Measurements from ENCODE around the gene UGT2A2.
"Not testable (repeated sequence)": the region's sequence is repeated elsewhere in the genome, so short reads cannot be mapped to it uniquely, and the experiment has no call there.

The UGT2A2 gene

DNA sequence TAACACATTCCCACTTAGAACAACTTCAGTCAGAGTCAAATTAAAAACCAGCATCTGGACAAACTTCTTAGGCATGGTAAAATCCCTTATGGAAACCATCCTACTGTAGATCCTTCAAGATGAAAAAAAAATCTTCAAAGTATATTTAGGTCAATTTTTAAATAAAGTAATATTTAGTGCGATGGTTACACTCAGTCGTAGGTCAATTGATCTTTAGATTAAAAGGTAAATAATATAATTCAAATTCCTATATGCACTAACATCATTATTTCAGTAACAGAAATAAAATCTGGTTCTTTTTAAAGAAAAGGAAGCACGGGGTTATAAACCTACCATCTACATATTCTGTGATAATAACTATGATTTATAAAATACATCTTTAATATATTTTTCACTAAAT, at the start of gene UGT2A2:
Gene UGT2A2 (minus strand): TSS at position 101 of the 400 bp plus-strand sequence. CDS start 2 bp downstream, at position 99.
- DNase-seq = no peak

DNA sequence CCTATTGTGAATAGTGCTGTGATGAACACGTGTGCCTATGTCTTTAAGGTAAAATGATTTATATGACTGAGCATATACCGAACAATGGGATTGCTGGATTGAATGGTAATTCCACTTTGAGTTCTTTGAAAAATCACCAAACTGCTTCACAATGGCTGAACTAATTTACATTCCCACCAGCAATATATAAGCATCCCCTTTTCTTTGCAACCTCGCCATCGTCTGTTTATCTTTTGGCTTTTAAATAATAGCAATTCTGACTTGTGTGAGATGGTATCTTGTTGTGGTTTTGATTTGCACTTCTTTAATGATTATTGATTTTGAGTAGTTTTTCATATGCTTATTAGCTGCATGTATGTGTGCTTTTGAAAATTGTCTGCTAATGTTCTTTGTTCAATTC, 45.4 kb upstream of the UGT2A2 start:
- no peak for DNase-seq

DNA sequence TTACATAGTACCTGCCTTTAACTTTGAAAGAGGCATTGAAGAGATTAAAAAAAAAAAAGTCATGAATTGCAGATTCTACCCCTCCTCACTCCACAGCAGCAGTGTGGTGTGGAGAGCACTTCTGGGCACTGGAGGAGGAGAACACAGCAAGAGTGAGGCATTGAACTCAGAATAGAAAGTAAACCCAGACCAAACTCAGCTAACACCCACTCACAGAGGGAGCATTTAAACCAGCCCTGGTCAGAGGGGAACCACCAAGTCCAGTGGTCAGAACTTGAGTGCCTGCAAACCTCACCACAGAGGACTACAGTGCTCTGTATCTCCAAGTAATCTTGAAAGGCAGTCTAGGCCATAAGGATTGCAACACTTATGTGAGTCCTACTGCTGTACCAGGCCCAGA, 29.2 kb upstream of the UGT2A2 start:
- DNase-seq = no peak

DNA sequence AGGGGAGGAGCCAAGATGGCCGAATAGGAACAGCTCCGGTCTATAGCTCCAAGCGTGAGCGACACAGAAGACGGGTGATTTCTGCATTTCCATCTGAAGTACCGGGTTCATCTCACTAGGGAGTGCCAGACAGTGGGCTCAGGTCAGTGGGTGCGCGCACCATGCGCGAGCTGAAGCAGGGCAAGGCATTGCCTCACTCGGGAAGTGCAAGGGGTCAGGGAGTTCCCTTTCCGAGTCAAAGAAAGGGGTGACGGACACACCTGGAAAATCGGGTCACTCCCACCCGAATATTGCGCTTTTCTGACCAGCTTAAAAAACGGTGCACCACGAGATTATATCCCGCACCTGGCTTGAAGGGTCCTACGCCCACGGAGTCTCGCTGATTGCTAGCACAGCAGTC, 24.6 kb upstream of the UGT2A2 start:
- DNase-seq = not testable (repeated sequence)

DNA sequence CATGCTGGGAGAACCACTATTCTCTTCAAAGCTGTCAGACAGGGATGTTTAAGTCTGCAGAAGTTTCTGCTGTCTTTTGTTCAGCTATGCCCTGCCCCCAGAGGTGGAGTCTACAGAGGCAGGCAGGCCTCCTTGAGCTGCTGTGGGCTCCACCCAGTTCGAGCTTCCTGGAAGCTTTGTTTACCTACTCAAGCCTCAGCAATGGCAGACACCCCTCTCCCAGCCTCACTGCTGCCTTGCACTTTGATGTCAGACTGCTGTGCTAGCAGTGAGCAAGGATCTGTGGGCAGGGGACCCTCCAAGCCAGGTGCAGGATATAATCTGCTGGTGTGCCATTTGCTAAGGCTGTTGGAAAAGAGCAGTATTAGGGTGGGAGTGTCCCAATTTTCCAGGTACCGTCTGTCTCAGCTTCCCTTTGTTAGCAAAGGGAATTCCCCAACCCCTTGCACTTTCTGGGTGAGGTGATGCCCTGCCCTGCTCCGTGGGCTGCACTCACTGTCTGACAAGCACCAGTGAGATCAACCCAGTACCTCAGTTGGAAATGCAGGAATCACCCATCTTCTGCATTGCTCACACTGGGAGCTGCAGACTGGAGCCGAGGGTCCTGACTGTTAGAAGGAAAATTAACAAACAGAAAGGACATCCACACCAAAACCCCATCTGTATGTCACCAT, 21.8 kb upstream of the UGT2A2 start:
- DNase-seq = not testable (repeated sequence)

DNA sequence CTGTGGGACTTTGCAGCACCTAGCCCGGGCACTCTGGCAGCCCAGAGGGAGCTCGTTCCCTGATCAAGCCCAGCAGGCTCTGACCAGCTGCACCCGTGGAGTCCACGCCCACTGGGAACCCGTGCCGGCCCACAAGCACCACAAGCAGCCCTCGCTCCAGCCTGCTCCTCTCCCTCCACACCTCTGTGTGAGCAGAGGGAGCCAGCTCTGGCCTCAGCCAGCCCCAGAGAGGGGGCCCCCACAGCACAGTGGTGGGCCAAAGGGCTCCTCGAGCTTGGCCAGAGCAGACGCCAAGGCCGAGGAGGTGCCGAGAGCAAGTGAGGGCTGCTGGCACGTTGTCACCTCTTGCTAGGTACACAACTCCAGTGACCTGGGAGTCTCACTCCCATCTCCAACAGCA, 18.7 kb upstream of the UGT2A2 start:
- DNase-seq = no peak

DNA sequence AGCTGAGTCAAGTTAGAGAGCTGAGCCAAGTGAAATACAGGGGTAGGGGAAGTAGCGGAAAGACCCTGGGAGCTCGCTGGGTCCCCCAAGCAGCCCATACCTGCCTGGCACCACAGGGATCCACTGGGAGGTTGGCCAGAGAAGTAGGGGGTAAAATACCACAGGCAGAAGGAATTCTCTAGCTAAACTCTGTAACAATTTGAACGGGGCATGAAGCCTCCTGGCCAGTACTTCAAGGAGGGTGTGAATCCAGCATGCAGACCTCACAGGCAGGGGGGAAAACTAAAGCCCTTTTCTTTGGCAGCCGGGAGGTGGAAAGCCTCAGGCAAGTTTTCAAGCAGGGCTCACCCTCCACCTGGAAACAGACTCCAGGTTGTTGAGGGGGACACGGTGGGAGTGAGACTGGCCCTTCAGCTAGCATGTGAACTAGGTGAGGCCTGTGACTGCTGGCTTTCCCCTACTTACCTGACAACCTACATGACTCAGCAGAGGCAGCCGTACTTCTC, 17.3 kb upstream of the UGT2A2 start:
- DNase-seq = no peak

DNA sequence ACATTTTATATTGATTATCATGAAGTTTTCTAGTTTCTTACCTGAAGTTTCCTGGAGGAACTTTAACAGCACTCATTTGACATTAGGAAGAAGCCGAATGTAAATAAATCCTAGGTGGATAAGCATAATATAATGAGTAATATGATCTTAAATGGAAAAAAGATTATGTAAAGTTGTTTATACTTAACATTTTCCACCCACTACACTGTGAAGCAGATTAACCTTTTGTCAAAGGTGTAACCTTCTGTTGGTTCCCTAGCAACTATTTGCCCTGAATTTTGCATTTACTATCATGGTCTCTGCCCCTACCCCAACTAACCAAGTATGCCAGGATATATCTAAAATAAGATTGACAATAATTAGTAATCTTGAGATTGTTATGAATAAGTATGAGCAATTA, 13.7 kb upstream of the UGT2A2 start, which contains the start of gene UGT2A1:
Gene UGT2A1 (minus strand): TSS at position 101 of the 400 bp plus-strand sequence. CDS start 5,603 bp downstream, outside the sequence.
- no peak for DNase-seq

DNA sequence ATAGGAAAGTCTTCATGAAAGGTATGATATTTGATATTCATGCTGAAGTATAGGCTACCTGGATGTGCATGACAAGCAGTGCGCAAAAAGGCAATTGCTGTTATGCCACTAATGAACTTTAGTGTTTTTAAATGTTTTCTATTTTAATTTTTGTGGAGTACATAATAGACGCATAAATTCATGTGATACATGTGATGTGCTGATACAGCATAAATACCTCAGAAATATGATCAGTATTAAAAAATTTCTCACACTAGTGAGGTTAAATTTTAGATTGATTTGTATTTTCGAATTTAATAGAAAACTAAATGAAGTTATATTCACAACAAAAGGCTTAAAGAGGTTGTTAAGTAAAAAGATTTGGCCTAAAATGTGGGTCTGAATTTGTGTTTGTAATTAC, 11.4 kb upstream of the UGT2A2 start:
- DNase-seq = no peak

DNA sequence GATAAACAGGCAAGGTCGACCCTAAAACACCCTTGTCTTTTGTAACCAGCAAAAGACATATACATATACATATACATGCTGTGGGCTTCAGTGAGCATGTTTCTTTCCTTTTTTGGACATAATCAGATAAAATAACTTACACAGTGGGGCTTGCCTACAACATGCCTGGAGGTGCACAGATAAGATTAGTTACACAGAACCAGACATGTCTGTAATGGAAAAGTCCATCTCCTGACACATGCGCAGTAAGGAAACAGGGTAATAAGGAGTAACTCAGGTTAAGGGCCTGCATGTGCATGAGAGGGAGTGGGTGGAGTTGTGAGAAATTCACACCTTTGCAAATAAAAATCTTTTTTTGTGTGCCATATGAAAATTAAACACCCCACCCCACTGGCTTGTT, 10.2 kb upstream of the UGT2A2 start:
- DNase-seq = no peak

DNA sequence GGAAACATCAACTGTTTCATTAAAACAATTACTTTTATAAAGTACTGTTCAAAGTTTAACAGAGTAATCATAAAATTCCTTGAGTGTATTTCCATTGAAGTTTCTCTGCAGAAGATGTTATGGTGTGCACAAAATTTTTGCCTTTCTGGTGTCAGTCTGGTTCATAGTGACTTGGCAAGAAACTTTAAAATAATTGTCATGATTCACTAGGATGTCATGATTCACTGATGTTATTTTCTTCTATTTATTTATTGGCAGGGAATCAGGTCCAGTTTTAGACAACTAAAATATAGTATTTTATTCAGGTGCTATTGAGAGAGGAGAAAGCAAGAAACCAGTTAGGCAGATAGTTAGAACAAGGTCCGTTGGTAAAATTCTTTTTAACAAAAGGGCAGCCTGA, 9.8 kb upstream of the UGT2A2 start:
- DNase-seq = no peak

DNA sequence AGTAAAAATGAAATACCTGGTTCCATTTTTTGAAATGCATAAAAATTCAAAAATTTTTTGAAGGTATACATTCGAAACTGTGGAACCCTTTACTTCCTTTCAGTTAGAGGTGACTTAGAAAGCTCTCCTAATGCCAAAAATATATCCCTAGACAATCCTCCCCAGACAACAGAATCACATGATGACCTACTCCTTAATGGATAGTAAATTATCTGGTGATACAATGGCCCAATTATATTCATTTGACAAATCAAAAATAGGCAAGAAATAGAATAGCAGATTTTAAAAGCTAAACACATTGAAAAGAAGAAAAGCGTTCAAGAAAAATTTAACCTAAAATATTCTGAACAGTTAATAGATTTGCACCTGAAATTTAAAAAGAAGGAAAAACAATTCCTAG, 3.5 kb upstream of the UGT2A2 start:
- no peak for DNase-seq

DNA sequence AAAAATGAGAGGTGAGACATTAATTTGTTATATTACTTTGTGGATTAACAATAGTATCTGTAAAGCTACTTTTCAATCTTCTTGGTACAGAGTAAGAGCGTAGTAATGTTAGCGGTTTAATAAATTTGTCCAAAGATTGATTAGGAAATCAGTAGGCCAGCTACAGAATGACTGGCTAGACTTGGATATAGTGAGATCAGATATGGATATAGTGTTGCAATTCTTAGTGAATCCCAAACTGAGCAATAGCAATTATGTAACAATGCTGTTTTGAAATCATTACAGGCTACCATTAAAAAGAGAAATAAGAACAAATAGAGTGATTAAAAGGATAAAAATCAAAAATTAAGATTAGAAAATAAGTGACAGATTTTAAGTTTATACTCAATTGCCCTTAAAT, 847 bp upstream of the UGT2A2 start:
- no peak for DNase-seq

DNA sequence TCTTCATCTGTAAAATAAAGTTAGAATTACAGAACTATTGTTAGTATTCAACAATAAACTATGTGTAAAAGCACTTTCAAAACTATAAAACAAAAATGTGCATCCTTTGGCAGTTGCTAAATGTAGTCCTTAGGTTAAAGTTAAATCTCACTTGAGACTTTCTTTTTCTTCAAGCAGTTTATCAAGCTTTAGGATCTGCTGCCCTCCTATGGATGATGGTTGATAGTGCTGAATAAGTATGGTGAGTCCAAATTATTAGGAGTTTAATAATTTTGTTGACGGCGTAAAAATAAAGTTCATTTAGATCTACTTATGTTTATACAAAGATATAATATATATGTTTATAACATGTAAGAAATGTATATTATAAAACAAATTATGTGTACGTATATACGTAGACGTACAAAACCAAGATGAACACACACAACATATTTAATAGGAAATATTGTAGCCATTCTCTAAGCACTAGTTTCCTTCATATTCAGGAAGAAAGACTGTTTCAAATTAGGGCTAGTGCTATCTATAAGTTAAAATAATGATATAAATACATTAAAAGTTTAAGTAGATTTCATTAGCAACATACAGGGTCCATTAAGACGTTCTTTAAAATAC, 22.3 kb downstream of the UGT2A2 start:
- DNase-seq = no peak

DNA sequence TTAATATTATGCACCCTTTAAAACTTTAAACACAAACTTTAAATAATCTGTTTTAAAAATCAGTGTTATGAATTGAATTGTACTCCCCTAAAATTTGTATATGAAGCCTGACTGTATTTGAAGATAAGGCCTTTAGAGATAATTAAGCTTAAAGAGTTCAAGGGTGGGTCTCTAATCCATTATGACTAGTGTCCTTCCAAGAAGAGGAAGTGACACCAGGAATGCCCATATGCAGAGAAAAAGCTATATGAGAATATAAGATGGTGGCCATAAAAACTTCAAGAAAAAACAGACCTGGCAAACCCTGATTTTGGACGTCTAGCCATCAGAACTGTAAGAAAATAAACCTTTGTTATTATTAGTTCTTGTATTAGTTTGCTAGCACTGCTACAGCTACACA, 29.0 kb downstream of the UGT2A2 start:
- no peak for DNase-seq

DNA sequence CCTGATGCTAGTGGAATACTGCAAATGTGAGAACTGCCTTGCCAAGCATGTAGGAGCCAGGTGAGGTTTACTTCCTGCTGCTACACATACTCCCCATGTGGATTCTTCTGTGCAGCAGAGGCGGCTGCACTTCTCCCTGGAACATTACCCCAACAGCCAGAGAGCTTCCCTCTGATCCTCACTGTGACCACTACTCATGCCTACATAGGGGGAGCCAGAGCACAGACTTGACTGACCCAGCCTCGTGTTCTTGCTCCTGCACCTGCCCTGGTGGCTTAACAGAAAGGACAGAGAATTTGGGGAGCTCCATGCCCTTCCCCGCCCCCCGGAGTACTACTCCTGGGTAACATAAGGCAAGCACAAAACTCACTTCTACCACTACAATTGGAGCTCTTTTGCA, 38.4 kb downstream of the UGT2A2 start:
- no peak for DNase-seq

DNA sequence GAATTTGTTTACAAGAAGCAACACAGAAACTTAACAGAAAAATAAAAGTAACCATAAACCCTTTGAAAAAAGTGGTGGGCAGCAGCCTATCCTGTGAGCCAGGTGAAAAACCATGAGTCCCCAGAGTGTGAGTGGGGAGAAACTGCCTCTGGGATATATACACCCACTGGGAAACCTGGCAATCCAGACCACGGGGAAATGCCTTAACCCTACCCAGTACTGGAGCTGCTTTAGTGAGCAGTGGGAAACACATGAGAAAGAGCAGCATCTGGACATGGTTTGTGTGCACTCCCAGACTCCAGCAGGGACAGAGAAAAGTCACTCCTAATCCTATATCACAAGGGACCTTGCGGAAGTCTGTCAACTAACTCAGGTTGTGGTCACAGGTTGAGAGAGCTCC, 39.4 kb downstream of the UGT2A2 start:
- DNase-seq = no peak

DNA sequence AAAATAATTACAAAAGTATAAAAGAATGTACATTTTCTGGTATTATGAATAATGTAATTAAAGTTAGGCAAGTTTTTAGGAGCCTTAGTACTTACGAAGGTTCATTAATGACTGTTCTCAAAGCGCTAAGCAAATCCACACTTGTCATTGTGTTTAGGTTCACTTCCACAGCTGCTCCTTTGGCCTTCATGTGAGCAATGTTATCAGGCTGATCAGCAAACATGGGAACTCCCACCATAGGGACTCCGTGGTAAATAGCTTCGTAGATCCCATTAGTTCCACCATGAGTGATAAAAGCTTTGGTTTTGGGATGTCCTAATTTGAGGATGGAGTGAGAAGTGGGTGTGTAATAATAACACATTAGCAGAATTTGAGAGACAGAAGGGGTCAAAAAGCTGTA, 45.1 kb downstream of the UGT2A2 start:
- no peak for DNase-seq

DNA sequence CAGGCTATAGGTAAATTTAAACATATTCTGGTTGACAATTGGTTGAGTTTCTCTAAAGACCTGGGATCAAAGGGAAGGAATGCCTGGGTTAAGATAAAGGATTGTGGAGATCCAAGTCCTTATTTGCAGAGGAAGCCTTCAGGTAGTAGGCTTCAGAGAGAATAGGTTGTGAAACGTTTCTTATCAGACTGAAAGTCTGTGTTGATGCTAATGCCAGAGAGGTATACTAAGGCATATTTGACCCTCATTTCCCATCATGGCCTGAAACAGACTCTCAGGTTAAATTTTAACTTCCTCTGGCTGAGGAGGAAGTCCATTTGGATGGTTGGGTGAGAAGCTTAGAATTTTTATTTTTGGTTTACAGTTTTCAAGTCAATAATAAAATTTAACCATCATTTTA, 48.1 kb downstream of the UGT2A2 start:
- DNase-seq = no peak

DNA sequence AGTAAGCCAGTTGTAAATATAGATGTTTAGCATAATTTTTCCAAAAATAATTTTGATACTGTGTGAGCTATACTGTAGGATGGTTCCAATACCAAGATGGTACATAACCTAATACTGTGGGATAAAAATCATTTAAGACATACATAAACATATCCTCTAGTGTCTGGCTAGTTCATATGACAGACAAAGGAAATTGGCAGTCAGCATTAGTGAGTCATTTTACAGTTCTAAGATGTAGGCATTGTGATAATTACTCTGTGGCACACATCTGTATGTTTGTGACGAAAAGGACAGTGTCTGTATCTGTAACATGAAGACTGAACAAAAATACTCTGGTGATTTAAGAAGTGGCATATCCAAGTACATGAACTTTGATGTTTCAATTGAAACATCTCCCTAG, 49.6 kb downstream of the UGT2A2 start:
- no peak for DNase-seq

DNA sequence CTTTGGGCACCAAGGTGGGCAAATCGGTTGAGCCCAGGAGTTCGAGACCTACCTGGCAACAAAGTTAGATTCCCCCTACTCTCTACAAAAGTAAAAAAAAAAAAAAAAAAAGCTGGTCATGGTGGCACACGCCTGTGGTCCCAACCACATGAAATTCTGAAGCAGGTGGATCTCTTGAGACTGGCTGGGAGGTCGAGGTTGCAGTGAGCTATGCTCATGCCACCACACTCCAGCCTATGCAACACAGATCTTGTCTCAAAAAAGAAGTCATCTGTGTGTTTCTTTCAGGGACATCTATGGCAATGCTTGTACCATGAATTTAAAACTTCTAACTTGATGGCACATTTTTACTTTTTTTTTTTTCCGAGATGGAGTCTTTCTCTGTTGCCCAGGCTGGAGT, 55.3 kb downstream of the UGT2A2 start:
- no peak for DNase-seq

DNA sequence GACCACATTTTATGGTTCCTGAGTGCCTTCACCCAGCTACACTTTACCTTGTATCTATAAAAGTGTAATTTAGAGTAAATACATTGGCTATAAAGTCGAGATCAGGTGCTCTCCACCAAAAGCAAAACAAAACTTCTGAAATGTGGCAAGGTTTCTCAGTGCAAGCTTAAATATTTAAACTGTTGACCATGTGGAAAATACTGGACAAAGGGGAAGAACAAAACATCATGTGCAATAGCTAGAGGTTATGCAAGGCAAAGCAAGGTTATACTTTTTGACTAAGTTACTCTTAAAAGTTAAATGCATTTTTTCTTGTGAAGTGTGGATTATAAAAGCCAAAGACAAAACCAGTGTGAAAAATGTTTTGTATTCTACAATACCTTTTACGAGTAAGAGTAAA, 55.9 kb downstream of the UGT2A2 start:
- DNase-seq = no peak

DNA sequence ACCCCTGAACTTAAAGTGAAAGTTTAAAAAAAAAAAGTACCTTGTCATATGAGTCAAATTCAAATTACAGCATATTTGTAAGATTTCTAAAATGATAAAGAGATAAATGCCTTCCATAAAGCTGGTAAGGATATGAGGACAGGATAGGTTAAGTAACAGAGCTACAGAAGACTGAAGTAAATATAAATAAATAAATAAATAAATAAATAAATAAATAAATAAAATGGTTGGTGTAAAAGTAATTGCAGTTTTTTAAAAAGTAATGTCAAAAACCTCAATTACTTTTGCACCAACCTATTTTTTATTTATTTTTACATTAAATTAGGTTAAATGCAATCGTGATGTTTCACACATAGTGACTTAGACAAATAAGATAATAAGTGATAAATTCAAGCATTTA, 62.2 kb downstream of the UGT2A2 start:
- DNase-seq = no peak

DNA sequence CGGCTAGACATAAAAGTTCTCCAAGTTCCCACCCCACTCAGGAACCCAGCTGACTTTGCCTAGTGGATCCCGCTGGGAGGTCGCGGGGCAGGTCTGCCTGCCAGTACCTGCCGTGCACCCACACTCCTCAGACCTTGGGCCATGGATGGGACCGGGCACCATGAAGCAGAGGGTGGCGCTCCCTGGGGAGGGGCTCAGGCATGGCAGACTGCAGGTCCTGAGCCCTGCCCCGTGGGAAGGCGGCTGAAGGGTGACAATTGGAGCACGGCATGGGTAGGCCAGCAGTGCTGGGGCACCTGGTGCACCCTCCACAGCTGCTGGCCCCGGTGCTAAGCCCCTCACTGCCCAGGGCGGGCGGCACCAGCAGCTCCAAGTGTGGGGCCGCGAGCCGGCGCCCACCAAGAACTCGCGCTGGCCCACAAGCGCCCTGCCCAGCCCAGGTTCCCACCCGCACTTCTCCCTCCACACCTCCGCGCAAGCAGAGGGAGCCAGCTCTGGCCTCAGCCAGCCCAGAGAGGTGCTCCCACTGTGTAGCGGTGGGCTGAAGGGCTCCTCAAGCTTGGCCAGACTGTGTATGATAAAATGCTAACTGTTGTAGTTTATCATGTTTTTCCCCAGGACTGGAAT, 63.1 kb downstream of the UGT2A2 start:
- no peak for DNase-seq
